MCF 10A (cell line): ENCODE data around the gene CROT. TPM values are rescaled to one million over a fixed set of nuclear protein-coding genes. Genes with fewer than 3 reads are reported as not detected.

Source experiments
- BruUV-seq: library from RNA; stranded (reverse); fragments of 400-500 nt; replicated peaks from 2 replicates; lab custom pipeline; 2021; lab: Mats Ljungman, UMichigan
- CTCF ChIA-PET: fragments of 300-600 bp; sonication (Branson Sonifier 250); formaldehyde crosslinking; extraction: SDS; loops from one replicate; lab custom pipeline; 2021; ENCODE audit warnings: antibody characterized with exemption, inconsistent platforms; lab: Yijun Ruan, JAX
- POLR2A ChIA-PET: fragments of 300-600, 350-650 bp; sonication (Branson Sonifier 250); formaldehyde crosslinking; extraction: SDS; loops from one replicate; lab custom pipeline; 2020; ENCODE audit warnings: antibody characterized with exemption, inconsistent platforms; lab: Yijun Ruan, JAX
- DNase-seq: peaks from one replicate; pipeline ENCODE4 v3.0.0-alpha.2; 2018; ENCODE audit not compliant: unreplicated experiment
- H3K27ac Mint-ChIP-seq: one replicate; pipeline ENCODE4 v1.8.0; 2022; ENCODE audit warnings: mild to moderate bottlenecking, low read depth, mixed read lengths; ENCODE audit not compliant: unreplicated experiment
- H3K27me3 Mint-ChIP-seq: one replicate; pipeline ENCODE4 v1.8.0; 2022; ENCODE audit warnings: mixed read lengths; ENCODE audit not compliant: insufficient read depth, unreplicated experiment
- H3K36me3 Mint-ChIP-seq: one replicate; pipeline ENCODE4 v1.8.0; 2022; ENCODE audit warnings: mild to moderate bottlenecking, moderate library complexity, mixed read lengths; ENCODE audit not compliant: insufficient read depth, unreplicated experiment
- H3K4me1 Mint-ChIP-seq: one replicate; pipeline ENCODE4 v1.8.0; 2022; ENCODE audit warnings: mixed read lengths; ENCODE audit not compliant: insufficient read depth, unreplicated experiment
- H3K4me3 Mint-ChIP-seq: one replicate; pipeline ENCODE4 v1.8.0; 2022; ENCODE audit warnings: mild to moderate bottlenecking, moderate library complexity, mixed read lengths; ENCODE audit not compliant: unreplicated experiment
- H3K9me3 Mint-ChIP-seq: one replicate; pipeline ENCODE4 v1.8.0; 2022; ENCODE audit warnings: mixed read lengths; ENCODE audit not compliant: unreplicated experiment
- CTCF ChIP-seq: fragments of 200-600 bp; IDR thresholded peaks from one replicate; pipeline ENCODE4 v1.8.0; 2022; ENCODE audit warnings: antibody characterized with exemption, mild to moderate bottlenecking; ENCODE audit not compliant: unreplicated experiment
- intact Hi-C: fragments of 100-400 bp; cut with micrococcal nuclease; formaldehyde crosslinking; loops from 2 replicates; pipeline ENCODE4 v1.14.1; 2022
- total RNA-seq: library from RNA; stranded (reverse); gene quantifications from 2 replicates; pipeline ENCODE4 v1.2.3, GENCODE V29; 2022

CROT gene
- total RNA-seq, 1 experiment from 2014 or later: 5.7 TPM

- H3K9me3 Mint-ChIP-seq: no peaks in the 10 kb centered on the region
- no peaks in the 10 kb centered on the region for H3K27me3 Mint-ChIP-seq
- intact Hi-C loops: no loop called here
- H3K4me3 Mint-ChIP-seq: no peak overlapping the region
- no peak overlapping the region for H3K27ac Mint-ChIP-seq
- H3K4me1 Mint-ChIP-seq: no peaks in the 10 kb centered on the region
- no peak for DNase-seq
- H3K36me3 Mint-ChIP-seq: no peaks in the 10 kb centered on the region
- no TSS peak for BruUV-seq
- no peak for TF ChIP-seq CTCF
- ChIA-PET CTCF (interaction anchor here (0.6 to 3.9 kb wide), 3 partner anchors 12 to 854 kb away, joined by 3 to 33 read pairs (median 3); no protein-coding TSS in a partner anchor), POLR2A (interaction anchor here (1.1 kb wide), 1 partner anchor 58 kb away, joined by 3 read pairs; no protein-coding TSS in a partner anchor)
Observed at GRCh38 chr7:87404674-87405073, 59.2 kb downstream of the CROT start.

- H3K9me3 Mint-ChIP-seq: no peaks in the 10 kb centered on the region
- H3K4me3 Mint-ChIP-seq: no peak overlapping the region
- BruUV-seq: no TSS peak
- intact Hi-C loops: no loop called here
- no peak for DNase-seq
- H3K27me3 Mint-ChIP-seq: no peaks in the 10 kb centered on the region
- TF ChIP-seq CTCF: no peak
- CTCF ChIA-PET: interaction anchor here (1.7 to 15.3 kb wide), 2 partner anchors 98 to 175 kb away, joined by 5 to 494 read pairs; no protein-coding TSS in a partner anchor
- POLR2A ChIA-PET: interaction anchor here (1.5 to 3.2 kb wide), 2 partner anchors 12 to 95 kb away, joined by 4 to 15 read pairs; no protein-coding TSS in a partner anchor
- H3K4me1 Mint-ChIP-seq: no peaks in the 10 kb centered on the region
- H3K27ac Mint-ChIP-seq: peak overlapping the region; percentile 25
- H3K36me3 Mint-ChIP-seq: no peaks in the 10 kb centered on the region
Observed at GRCh38 chr7:87411186-87411585, 65.7 kb downstream of the CROT start.

- no peak for DNase-seq
- Mint-ChIP-seq H3K9me3 (no peaks in the 10 kb centered on the region), H3K27ac (no peak overlapping the region), H3K4me1 (no peaks in the 10 kb centered on the region), H3K4me3 (no peak overlapping the region), H3K27me3 (no peaks in the 10 kb centered on the region), H3K36me3 (no peaks in the 10 kb centered on the region)
- ChIA-PET CTCF (interaction anchor here (0.6 to 15.3 kb wide), 3 partner anchors 7 to 112 kb away, joined by 5 to 494 read pairs (median 5); no protein-coding TSS in a partner anchor), POLR2A (interaction anchor here (0.7 to 3.9 kb wide), 4 partner anchors 33 to 96 kb away, joined by 3 to 50 read pairs (median 3); partner anchors contain the start of gene CROT)
- TF ChIP-seq CTCF: no peak
- intact Hi-C loops: no loop called here
- BruUV-seq: no TSS peak
Observed at GRCh38 chr7:87413029-87413428, 67.6 kb downstream of the CROT start.

GRCh38 chr7:87413951-87414793 lies 68.7 kb downstream of the CROT start:
- CTCF ChIA-PET: interaction anchor here (0.6 to 15.3 kb wide), 10 partner anchors 8 to 697 kb away, joined by 3 to 494 read pairs (median 4); no protein-coding TSS in a partner anchor
- DNase-seq: no peak
- no peak for TF ChIP-seq CTCF
- POLR2A ChIA-PET: interaction anchor here (0.7 to 3.9 kb wide), 6 partner anchors 57 to 102 kb away, joined by 3 to 50 read pairs (median 4); partner anchors contain the start of gene CROT
- intact Hi-C loops: no loop called here
- Mint-ChIP-seq H3K4me1 (no peaks in the 10 kb centered on the region), H3K4me3 (no peak overlapping the region), H3K27ac (no peak overlapping the region), H3K9me3 (no peaks in the 10 kb centered on the region), H3K27me3 (no peaks in the 10 kb centered on the region), H3K36me3 (no peaks in the 10 kb centered on the region)
- BruUV-seq: no TSS peak
